Caki2 (cell line): ENCODE data around the gene GALNT9. TPM values are rescaled to one million over a fixed set of nuclear protein-coding genes. Genes with fewer than 3 reads are reported as not detected.

Source experiments
- DNase-seq: peaks from one replicate; pipeline ENCODE4 v3.0.0-alpha.2; 2015; ENCODE audit warnings: low read depth
- in situ Hi-C: cut with HindIII; loops from 2 replicates; pipeline ENCODE4 v1.10.0; 2016; ENCODE audit warnings: low sequenced_read_pairs, low pct_unique_long_range_greater_than_20kb, mixed read lengths
- total RNA-seq: library from RNA; depleted of rRNA; stranded (reverse); fragments of >200 nt; shearing (Covaris generic); gene quantifications from 2 replicates; pipeline ENCODE4 v1.2.3, GENCODE V29; 2014; ENCODE audit warnings: low replicate concordance

GALNT9 gene
- total RNA-seq, 1 experiment from 2014 or later: 14.6 TPM

DNA sequence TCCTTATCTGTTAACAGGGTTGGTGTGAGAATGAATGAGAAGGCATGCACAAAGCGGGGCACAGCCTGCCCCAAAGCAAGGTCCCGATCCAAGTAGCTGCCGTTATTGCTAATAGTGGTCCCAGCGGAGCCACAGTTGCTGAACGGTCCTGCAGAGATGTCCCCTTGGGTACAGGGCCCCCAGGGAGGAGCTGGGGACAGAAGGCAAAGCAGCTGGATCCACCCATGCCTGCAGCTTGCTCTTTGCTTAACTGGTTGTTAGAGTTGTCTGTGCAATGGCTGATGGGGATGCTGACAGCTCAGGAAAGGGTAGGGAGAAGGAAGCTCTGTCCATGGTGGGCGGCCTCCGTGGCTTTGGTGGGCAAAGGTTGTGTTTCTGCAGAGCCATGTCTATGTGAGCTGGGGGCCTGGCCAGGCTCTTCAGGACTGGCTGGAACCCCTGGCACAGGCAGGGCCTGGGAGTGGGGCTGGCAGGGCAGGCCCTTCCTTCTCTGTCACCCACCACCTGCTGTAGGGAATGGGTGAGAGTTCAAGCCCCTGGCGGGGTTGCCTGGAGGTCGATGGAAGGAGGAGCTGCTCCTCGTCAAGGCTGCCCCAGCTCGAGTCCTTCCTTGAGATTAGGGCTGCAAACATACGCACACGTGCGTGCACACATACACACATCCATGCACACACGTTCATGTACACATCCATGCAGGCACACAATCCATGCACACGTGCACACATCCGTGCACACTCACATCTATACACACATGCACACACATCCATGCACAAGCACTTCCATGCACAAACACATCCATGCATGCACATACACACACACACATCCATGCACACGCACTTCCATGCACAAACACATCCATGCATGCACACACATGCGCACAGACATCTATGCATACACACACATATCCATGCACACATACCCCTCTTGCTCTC lies 149.7 kb downstream of the GALNT9 start:
- in situ Hi-C loops: no loop called here
- no peak for DNase-seq

DNA sequence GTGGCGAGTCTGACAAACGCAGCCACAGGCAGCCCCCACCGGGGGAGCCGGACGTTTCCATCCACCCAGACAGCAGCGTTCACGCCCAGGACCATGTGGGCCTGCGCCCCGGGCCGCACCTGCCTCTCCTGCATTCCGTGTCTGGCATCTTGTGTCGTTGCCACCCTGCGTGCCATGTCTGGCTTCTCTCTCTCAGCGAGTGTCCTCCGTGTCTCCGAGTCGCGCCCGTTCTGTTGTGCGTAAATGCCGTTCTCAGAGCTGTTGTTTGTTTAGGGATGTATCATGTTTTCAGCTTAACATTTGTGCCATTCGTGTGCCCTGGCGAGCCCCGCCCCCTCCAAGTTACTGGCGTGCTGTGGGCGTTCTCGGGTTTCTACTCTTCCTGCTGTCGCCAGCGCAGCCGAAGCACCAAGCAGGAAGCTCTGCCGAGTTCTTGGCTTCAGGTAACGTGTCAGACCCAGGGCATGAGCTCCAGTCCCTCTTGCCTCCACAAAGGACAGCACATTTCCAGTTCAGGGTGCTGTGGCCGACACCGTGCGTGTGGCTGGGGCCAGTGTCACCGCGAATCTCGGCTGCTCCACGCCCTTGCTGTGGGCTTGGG lies 150.5 kb downstream of the GALNT9 start:
- no peak for DNase-seq
- in situ Hi-C loops: no loop called here

GRCh38 chr12:132178316-132178715 lies 151.1 kb downstream of the GALNT9 start:
- in situ Hi-C loops: no loop called here
- no peak for DNase-seq

GRCh38 chr12:132176920-132177551 lies 152.4 kb downstream of the GALNT9 start:
- in situ Hi-C loops: no loop called here
- DNase-seq: no peak

GRCh38 chr12:132176385-132176919 lies 152.9 kb downstream of the GALNT9 start:
- no peak for DNase-seq
- in situ Hi-C loops: no loop called here

DNA sequence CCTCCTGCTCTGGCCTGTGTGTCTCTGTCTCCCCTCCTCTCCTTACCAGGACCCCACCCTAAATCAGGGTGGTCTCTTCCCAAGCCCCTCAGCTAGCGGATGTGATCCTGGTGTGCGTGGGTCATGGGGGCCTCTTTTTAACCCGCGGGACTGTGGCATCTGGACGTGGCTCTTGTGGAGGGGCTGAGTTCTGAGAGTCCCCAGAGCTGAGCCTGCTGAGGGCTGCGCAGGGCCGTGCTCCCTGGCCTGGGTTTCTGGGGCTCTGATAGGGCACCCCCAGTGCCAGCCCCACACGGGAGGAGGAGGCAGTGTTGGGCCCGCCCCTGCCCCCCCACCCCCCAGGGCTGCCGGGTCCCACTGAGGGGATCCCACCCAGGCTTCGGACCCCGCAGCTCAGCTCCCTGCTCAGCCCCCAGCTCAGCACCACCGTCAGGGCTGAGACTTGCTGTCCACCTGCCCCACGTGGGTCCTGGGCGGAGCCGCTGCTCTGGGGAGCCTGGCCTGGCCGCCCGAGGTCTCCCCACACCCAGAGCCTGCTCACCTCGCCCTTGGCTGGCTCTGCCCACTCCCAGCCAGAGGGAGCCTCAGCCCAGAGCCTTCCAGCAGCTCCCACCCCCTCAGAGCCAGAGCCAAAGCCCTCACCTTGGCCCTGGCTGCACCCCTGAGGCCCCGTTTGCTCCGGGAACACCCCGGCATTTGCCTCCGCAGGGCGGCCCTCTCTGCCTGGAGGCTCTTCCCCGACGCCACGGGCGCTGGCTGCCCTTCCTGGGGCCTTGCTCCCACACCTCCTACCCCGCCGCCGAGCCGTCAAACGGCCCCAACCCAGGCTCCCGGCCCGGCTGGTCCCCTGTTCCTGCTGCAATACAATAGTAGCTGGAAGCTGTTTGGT lies 153.6 kb downstream of the GALNT9 start:
- no peak for DNase-seq
- in situ Hi-C loops: no loop called here

DNA sequence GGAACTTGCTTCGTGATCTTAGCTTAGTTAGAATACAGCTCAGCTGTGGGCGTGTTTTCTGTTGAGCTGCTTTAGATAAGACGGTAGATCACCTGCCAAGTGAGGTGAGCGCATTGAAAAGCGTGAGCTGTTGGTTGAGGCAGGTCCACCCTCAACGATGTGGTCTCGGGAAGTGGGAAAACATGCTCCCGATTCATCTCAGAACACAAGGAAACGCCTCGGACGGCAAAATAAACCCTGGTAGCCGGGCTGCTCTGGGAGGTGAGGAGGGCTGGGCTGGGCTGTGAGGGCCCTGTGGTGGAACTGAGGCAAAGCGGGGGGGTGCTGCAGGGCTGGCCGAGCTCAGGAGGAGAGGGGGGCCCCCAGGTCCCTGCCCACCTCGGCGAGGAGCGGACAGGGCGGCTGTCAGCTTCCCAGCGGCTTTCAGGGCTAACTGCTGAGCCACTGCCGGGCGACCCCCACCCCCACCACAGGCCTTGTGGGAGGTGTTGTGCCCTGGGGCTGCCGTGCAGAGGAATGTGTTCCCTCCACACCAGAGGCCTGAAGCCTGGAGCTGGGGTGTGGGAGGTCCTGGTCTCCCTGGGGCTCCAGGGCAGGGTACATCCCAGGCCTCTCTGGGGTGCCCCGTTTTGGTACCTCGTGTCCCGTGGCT lies 154.4 kb downstream of the GALNT9 start:
- DNase-seq: no peak
- in situ Hi-C loops: no loop called here

- no peak for DNase-seq
- in situ Hi-C loops: no loop called here
Observed at GRCh38 chr12:132174015-132174838, 155.2 kb downstream of the GALNT9 start.

DNA sequence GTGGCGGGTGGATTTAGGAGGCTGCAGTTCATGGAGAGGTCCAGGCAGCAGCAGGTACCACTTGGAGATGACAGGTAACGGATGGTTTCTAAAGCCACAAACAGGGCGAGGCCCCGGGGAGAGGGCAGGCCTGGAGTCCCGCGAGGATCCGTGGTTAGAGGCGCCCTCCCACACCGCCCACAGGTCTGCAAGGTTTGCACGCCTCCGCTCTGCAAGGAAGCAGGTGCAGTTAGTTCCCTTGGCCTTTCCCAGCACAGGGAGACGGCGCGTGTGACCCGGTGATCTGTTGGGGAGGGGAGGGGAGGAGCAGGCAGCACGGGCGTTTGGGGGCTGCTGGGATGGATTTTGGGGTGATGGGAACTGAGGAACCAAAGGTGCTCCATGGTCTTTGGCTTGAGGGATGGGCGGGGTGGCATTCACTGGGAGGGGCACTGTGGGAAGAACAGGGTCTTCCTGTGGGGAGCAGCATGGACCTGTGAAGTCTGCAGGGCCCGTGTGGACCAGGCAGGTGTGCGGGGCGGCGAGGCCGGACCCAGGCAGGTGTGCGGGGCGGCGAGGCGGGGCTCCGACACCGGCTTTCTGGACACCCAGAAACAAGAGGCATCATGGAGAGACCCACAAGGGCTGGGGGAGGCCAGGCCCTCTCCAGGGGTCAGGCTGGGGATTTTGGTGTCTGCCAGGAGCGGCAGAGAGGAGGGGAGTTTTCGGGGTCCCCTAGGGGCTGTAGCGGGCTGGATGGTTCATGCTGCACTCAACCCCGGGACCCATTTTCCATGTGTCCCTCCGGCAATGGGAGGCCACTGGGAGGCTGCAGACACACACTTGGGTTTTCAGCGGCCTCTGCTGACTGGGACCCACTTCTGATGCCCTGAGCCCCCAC lies 156.0 kb downstream of the GALNT9 start:
- DNase-seq: no peak
- in situ Hi-C loops: no loop called here

- DNase-seq: no peak
- in situ Hi-C loops: no loop called here
Observed at GRCh38 chr12:132172619-132173018, 156.8 kb downstream of the GALNT9 start.

DNA sequence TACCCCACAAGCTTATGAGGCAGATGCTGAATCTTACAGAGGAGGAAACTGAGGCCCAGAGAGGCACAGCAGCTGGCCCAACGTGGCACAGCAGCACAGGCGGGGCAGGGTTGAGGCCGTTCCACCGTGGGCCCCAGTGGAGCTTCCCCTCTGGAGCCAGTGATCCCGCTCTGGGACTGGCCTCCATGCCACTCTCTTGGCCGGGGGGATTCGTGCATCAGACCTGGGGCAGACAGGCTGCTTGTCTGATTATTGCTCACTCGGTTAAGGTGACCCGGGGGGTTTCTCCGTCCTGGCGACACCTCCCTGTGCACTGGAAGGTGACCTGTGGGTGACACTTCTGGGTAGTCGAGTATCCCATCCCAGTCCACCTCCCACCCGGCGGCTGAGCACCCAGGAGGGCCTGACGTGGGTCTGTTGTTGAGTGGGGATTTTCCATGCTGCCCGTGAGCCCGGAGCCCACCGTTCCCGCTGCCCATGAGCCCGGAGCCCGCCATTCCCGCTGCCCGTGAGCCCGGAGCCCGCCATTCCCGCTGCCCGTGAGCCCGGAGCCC lies 157.3 kb downstream of the GALNT9 start:
- no peak for DNase-seq
- in situ Hi-C loops: no loop called here

DNA sequence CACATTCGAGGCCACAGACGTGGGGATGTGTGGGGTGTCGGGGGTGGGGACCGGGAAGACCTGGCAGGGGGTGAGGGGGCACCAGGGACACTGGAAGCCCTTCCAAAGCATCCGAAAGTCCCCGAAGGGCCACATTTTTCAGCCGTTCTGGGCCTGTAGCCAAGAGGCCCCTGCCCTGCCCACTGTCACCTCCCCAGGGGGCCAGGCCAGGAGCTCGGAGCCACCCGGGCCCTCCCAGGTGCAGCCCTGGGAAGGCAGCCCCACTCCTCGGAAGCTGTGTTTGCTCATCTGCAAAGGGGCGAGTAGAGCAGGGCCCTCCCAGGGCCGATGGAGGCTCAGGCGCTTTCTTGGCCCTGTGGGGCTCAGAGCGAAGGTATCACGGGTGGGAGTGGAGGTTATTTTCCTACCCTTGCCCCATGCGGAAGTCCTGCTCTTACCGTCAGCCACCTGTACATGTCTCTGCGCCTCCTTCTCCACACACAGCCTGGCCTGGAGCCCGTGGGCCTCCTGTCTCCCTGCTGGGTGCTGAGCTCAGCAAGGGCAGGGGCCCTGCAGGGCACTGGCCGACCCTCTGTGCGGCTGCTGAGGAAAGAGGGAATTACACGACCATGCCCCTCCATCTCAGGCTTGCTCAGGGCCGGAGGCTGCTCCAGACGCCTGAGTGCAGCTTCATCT lies 158.0 kb downstream of the GALNT9 start:
- in situ Hi-C loops: no loop called here
- no peak for DNase-seq

- in situ Hi-C loops: no loop called here
- DNase-seq: no peak
Observed at GRCh38 chr12:132170637-132171292, 158.6 kb downstream of the GALNT9 start.

- peak; percentile 43 for DNase-seq
- in situ Hi-C loops: no loop called here
Observed at GRCh38 chr12:132170094-132170636, 159.2 kb downstream of the GALNT9 start.
